ENCODE data around the gene UBE2F.

DNA sequence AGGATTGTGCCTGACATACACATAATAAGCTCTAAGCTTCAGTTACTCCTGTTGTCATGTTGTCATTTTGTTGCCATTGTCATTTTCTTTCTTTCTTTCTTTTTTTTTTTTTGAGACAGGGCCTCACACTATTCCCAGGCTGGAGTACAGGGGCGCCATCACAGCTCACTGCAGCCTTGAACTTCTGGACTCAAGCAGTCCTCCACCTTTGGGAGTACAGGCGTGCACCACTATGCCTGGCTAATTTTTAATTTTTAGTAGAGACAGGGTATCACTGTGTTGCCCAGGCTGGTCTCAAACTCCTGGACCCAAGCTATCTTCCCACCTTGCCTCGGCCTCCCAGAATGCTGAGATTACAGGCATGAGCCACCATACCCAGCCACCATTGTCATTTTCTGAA is 63.0 kb downstream of the UBE2F start:
- TF ChIP-seq FOXA1 (IDR thresholded peaks at IDR 0.05) (no peak), CTBP1 (IDR thresholded peaks at IDR 0.05; ENCODE audit: borderline replicate concordance) (no peak), BHLHE40 (IDR thresholded peaks at IDR 0.05; ENCODE audit: borderline replicate concordance) (no peak), SP1 (IDR thresholded peaks at IDR 0.05) (no peak), FOXM1 (IDR thresholded peaks at IDR 0.05; ENCODE audit: borderline replicate concordance) (no peak), SUZ12 (IDR thresholded peaks at IDR 0.05) (no peak), ZNF384 (IDR thresholded peaks at IDR 0.05) (no peak), FOXK2 (IDR thresholded peaks at IDR 0.05) (no peak), NFRKB (IDR thresholded peaks at IDR 0.05) (no peak), TARDBP (IDR thresholded peaks at IDR 0.05) (no peak), HDGF (IDR thresholded peaks at IDR 0.05; ENCODE audit: borderline replicate concordance) (no peak), L3MBTL2 (conservative IDR thresholded peaks at IDR 0.05) (no peak), ELF4 (IDR thresholded peaks at IDR 0.05) (no peak)
- TF ChIP-seq, protein P1, sequence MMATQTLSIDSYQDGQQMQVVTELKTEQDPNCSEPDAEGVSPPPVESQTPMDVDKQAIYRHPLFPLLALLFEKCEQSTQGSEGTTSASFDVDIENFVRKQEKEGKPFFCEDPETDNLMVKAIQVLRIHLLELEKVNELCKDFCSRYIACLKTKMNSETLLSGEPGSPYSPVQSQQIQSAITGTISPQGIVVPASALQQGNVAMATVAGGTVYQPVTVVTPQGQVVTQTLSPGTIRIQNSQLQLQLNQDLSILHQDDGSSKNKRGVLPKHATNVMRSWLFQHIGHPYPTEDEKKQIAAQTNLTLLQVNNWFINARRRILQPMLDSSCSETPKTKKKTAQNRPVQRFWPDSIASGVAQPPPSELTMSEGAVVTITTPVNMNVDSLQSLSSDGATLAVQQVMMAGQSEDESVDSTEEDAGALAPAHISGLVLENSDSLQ (IDR thresholded peaks at IDR 0.05), result no peak
